DOHH2 (cell line): ENCODE data around the gene RAD51B.

Experiments used
- H3F3A ChIP-seq: fragments of 200-600 bp; sonication (generic), shearing (Covaris generic); 2 replicates; pipeline ENCODE4 v1.6.0; 2016; ENCODE audit warnings: antibody characterized with exemption, mild to moderate bottlenecking; ENCODE audit not compliant: control insufficient read depth, insufficient read depth
- H3K27ac ChIP-seq: fragments of 200-600 bp; sonication (generic); 2 replicates; pipeline ENCODE4 v1.5.1; 2014; ENCODE audit warnings: low read depth, mild to moderate bottlenecking, low read length, moderate library complexity
- H3K27me3 ChIP-seq: fragments of 200-600 bp; sonication (generic); 2 replicates; pipeline ENCODE4 v1.6.1; 2014; ENCODE audit warnings: mild to moderate bottlenecking, low read length, mixed read lengths; ENCODE audit not compliant: control insufficient read depth
- H3K36me3 ChIP-seq: fragments of 200-600 bp; sonication (generic); 2 replicates; pipeline ENCODE4 v1.6.1; 2014; ENCODE audit warnings: mild to moderate bottlenecking, low read length, moderate library complexity, mixed read lengths; ENCODE audit not compliant: control insufficient read depth
- H3K4me1 ChIP-seq: fragments of 200-600 bp; sonication (generic); 2 replicates; pipeline ENCODE4 v1.6.1; 2014; ENCODE audit warnings: mild to moderate bottlenecking, low read length, mixed read lengths; ENCODE audit not compliant: control insufficient read depth
- H3K4me2 ChIP-seq: fragments of 200-600 bp; sonication (generic); 2 replicates; pipeline ENCODE4 v1.6.0; 2014; ENCODE audit warnings: mild to moderate bottlenecking, low read length, moderate library complexity
- H3K4me3 ChIP-seq: fragments of 200-600 bp; sonication (generic); 2 replicates; pipeline ENCODE4 v1.5.1; 2014; ENCODE audit warnings: mild to moderate bottlenecking, low read length, mixed read lengths
- H3K79me2 ChIP-seq: fragments of 200-600 bp; sonication (generic); 2 replicates; pipeline ENCODE4 v1.6.1; 2014; ENCODE audit warnings: mild to moderate bottlenecking, low read length, mixed read lengths; ENCODE audit not compliant: control insufficient read depth
- H3K9me2 ChIP-seq: fragments of 200-600 bp; sonication (generic); replicated peaks from 2 replicates; pipeline ENCODE4 v1.6.1; 2014; ENCODE audit warnings: mild to moderate bottlenecking, low read length, mixed read lengths; ENCODE audit not compliant: control insufficient read depth
- H3K9me3 ChIP-seq: fragments of 200-600 bp; sonication (generic); 2 replicates; pipeline ENCODE4 v1.6.1; 2014; ENCODE audit warnings: antibody characterized with exemption, low read length, mixed read lengths; ENCODE audit not compliant: control insufficient read depth, insufficient read depth
- H4K20me1 ChIP-seq: fragments of 200-600 bp; sonication (generic); 2 replicates; pipeline ENCODE4 v1.6.0; 2014; ENCODE audit warnings: low read depth, mild to moderate bottlenecking, antibody characterized with exemption, low read length, moderate library complexity; ENCODE audit not compliant: control insufficient read depth, insufficient read depth
- CTCF ChIP-seq: fragments of 200-600 bp; sonication (generic); IDR thresholded peaks from one replicate; pipeline ENCODE4 v1.5.1; 2014; ENCODE audit warnings: antibody characterized with exemption, mild to moderate bottlenecking, low read depth, low read length; ENCODE audit not compliant: poor library complexity, severe bottlenecking
- EZH2phosphoT487 ChIP-seq: fragments of 200-600 bp; sonication (generic); IDR thresholded peaks from 2 replicates; pipeline ENCODE4 v1.6.1; 2017; ENCODE audit warnings: borderline replicate concordance, mild to moderate bottlenecking, antibody characterized with exemption, low read length, moderate library complexity, mixed read lengths

Gene RAD51B

DNA sequence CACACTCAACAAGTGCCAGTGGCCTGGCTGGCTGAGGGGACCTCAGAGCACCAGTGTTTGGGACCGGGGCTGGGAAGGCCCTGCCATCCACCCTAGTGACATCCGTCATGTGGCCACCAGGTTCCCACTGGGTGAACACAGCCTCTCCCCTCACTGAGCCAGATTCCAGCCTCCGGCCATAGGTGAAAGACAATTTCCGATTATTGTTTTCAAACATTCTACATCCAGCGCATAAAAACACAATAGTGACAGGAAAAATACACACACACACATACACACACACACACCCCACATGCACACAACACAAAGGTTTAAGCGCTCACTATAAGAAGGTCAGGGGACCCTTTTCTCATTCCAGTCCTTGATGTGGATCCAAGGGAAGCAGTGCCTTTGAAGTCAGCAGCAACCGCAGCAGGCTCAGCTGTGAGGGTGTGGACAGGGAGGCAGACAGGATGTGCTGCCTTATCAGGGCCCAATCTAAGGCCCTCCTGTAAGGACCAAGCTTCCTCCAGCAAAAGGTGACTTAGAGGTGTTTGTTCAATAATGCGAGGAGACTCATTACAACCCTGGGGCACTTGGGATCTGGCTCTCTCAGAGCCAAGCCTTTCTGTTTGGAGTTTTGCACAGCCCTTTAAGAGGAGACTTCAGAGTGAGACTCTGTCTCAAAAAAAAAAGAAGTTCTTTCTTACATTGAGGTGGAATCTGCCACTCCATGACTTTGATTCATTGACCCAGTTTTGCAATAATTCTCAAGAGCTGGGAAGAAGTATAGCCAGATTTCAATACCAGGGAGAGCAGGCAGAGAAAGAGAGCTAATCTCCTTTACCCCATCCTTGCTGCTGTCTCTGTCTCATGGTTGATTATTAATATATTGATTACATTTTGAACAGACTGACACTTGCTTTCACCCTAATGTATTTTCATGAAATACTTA is 745.5 kb downstream of the RAD51B start:
- no peaks in the 10 kb centered on the region for H3K36me3 ChIP-seq
- no peaks in the 10 kb centered on the region for H3K9me3 ChIP-seq
- no peaks in the 10 kb centered on the region for H3K4me1 ChIP-seq
- H3K79me2 ChIP-seq, result no peaks in the 10 kb centered on the region
- no peak overlapping the region for H3K4me3 ChIP-seq
- no peaks in the 10 kb centered on the region for H4K20me1 ChIP-seq
- H3K4me2 ChIP-seq, result no peak overlapping the region
- H3K27me3 ChIP-seq, result no peaks in the 10 kb centered on the region
- H3K9me2 ChIP-seq, result no peaks in the 10 kb centered on the region
- no peak overlapping the region for H3K27ac ChIP-seq
- no peaks in the 10 kb centered on the region for H3F3A ChIP-seq
- TF ChIP-seq CTCF (no peak), EZH2phosphoT487 (no peak)

DNA sequence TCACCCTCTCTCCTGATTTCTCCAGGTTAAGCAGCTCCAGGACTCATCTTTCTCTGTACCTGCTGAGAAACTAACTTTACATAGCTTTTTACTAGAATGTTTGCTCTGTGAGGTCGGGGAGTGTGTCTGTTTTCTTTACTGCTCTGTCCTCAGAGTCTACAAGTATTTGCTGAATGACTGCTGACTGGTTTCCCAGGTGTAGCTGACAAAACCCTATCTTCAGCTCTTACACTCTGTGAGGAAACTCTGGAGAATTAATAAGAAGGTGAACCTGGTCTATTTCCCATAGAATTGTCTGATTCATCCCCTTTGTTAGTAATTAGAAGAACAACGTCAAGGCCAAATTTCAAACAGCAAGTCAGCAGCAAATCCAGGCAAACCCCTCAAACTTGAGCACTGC is 746.5 kb downstream of the RAD51B start:
- H3K36me3 ChIP-seq, result no peaks in the 10 kb centered on the region
- no peaks in the 10 kb centered on the region for H3F3A ChIP-seq
- H3K4me1 ChIP-seq, result no peaks in the 10 kb centered on the region
- no peak overlapping the region for H3K4me3 ChIP-seq
- H3K9me2 ChIP-seq, result no peaks in the 10 kb centered on the region
- no peaks in the 10 kb centered on the region for H4K20me1 ChIP-seq
- H3K79me2 ChIP-seq, result no peaks in the 10 kb centered on the region
- no peak overlapping the region for H3K4me2 ChIP-seq
- H3K27ac ChIP-seq, result no peak overlapping the region
- H3K9me3 ChIP-seq, result no peaks in the 10 kb centered on the region
- TF ChIP-seq EZH2phosphoT487 (no peak), CTCF (no peak)
- no peaks in the 10 kb centered on the region for H3K27me3 ChIP-seq

- H3K27me3 ChIP-seq, result no peaks in the 10 kb centered on the region
- H3F3A ChIP-seq, result no peaks in the 10 kb centered on the region
- no peaks in the 10 kb centered on the region for H3K4me1 ChIP-seq
- H3K79me2 ChIP-seq, result no peaks in the 10 kb centered on the region
- H3K4me2 ChIP-seq, result no peak overlapping the region
- no peak overlapping the region for H3K27ac ChIP-seq
- no peaks in the 10 kb centered on the region for H4K20me1 ChIP-seq
- no peaks in the 10 kb centered on the region for H3K9me2 ChIP-seq
- TF ChIP-seq CTCF (no peak), EZH2phosphoT487 (no peak)
- no peaks in the 10 kb centered on the region for H3K9me3 ChIP-seq
- no peaks in the 10 kb centered on the region for H3K36me3 ChIP-seq
- no peak overlapping the region for H3K4me3 ChIP-seq
Measured at GRCh38 chr14:68568907-68569897, 749.6 kb downstream of the RAD51B start.
